Suprapubic skin (tissue), 4 donors: ENCODE measurements around the gene POLE.

ENCODE experiments used
- EP300 ChIP-seq: sonication (generic); formaldehyde crosslinking; IDR thresholded peaks from one replicate; pipeline ENCODE4 v1.6.1; 2017; ENCODE audit warnings: antibody characterized with exemption
- POLR2A ChIP-seq, 2 donors: fragments of 450-650 bp; IDR thresholded peaks; one replicate each; pipeline ENCODE4 v1.6.1; 2017; ENCODE audit warnings: antibody characterized with exemption in 2 of 2, mild to moderate bottlenecking in 2 of 2, moderate library complexity in 2 of 2
- POLR2AphosphoS5 ChIP-seq, 3 donors: sonication (generic); formaldehyde crosslinking; IDR thresholded peaks; one replicate each; pipeline ENCODE4 v1.6.1; 2017; ENCODE audit warnings: antibody characterized with exemption in 3 of 3
- TF ChIP-seq, protein P1 (sequence below), 2 donors: fragments of 200-600 bp in 1 of 2; fragments of 450-650 bp in 1 of 2; sonication (generic) in 1 of 2; IDR thresholded peaks; one replicate each; pipeline ENCODE4 v1.5.1; 2016 to 2019; ENCODE audit warnings: antibody characterized with exemption in 2 of 2, mild to moderate bottlenecking in 1 of 2, moderate library complexity in 1 of 2

DNA sequence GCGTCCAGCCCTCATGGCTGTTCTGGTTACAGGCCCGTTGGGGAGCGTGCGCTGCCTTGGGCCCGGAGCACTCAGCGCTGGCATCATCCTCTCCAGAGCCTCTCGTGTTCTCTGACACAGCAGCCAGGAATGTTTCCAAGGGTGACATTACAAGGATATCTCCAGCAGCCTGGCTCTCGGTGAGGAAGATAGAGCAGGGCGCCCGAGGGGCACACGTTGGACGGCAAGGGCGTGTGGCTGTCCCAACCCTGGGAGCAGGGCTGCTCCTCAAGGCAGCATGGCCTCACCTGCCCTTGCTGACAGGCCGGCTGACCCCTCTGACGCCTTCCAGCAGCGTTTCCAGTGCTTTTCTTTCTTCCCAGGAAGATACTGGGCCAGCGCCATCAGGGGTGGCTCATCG is 91.1 kb downstream of the POLE start:
- TF ChIP-seq, protein P1, sequence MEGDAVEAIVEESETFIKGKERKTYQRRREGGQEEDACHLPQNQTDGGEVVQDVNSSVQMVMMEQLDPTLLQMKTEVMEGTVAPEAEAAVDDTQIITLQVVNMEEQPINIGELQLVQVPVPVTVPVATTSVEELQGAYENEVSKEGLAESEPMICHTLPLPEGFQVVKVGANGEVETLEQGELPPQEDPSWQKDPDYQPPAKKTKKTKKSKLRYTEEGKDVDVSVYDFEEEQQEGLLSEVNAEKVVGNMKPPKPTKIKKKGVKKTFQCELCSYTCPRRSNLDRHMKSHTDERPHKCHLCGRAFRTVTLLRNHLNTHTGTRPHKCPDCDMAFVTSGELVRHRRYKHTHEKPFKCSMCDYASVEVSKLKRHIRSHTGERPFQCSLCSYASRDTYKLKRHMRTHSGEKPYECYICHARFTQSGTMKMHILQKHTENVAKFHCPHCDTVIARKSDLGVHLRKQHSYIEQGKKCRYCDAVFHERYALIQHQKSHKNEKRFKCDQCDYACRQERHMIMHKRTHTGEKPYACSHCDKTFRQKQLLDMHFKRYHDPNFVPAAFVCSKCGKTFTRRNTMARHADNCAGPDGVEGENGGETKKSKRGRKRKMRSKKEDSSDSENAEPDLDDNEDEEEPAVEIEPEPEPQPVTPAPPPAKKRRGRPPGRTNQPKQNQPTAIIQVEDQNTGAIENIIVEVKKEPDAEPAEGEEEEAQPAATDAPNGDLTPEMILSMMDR (IDR thresholded peaks at IDR 0.05) = no peak
- TF ChIP-seq POLR2AphosphoS5 (IDR thresholded peaks at IDR 0.05) = no peak
- no peak for TF ChIP-seq POLR2A (IDR thresholded peaks at IDR 0.05)
- no peak for TF ChIP-seq EP300
